ENCODE data around the gene TVP23C.
"Not testable (repeated sequence)": the region's sequence is repeated elsewhere in the genome, so short reads cannot be mapped to it uniquely, and the experiment has no call there.

TVP23C gene

DNA sequence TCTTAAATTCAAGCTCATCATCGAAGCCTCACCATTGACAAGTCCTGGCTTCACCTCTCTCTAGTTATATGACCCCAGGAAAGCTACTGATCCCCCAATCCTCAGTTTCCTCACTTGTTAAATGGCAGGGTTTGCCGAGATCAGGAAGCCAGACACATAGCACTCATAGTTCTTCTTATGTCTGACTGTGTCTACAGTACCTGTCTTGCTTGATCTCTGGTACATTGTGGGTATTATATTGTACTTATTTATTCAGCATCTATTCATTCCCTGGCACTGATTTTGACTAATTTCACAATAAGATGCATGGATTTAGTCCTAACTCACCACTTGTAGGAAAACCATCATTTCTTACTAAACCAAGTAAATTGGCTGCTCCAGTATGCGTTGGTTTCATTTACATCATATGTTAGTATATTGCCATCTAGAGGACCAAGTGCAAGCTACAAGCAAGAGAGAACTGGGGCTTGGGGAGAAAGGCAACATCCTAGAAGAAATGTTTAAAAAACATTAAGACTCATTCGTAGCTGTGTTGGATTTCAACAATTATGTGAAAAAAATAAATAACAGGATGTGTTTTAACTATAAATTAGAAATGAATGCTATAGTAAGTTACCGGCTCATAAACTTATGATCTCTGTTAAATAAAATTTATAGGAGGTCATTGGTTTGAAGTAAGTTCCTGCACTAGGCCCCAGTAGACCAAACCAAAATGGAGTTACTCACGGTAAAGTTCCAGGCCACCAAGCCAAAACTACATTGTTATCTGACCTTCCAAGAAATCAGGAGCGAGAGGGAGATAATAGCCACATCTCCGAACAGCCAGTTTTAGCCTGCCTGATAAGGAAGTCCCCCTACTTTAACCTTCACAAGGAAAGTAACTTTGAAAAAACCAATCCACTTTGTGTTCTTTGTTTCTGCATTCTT is 36.7 kb downstream of the TVP23C start:
- TF ChIP-seq, protein P1, sequence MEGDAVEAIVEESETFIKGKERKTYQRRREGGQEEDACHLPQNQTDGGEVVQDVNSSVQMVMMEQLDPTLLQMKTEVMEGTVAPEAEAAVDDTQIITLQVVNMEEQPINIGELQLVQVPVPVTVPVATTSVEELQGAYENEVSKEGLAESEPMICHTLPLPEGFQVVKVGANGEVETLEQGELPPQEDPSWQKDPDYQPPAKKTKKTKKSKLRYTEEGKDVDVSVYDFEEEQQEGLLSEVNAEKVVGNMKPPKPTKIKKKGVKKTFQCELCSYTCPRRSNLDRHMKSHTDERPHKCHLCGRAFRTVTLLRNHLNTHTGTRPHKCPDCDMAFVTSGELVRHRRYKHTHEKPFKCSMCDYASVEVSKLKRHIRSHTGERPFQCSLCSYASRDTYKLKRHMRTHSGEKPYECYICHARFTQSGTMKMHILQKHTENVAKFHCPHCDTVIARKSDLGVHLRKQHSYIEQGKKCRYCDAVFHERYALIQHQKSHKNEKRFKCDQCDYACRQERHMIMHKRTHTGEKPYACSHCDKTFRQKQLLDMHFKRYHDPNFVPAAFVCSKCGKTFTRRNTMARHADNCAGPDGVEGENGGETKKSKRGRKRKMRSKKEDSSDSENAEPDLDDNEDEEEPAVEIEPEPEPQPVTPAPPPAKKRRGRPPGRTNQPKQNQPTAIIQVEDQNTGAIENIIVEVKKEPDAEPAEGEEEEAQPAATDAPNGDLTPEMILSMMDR (IDR thresholded peaks at IDR 0.05; ENCODE audit: poor library complexity, severe bottlenecking) = peak; percentile 60
- not testable (repeated sequence) for DNase-seq (ENCODE audit: low spot score); H3K9me3 ChIP-seq (ENCODE audit: severe bottlenecking); H3K27me3 ChIP-seq (ENCODE audit: insufficient read depth, poor library complexity, severe bottlenecking); H3K4me1 ChIP-seq (ENCODE audit: insufficient read depth, poor library complexity, severe bottlenecking); H3K36me3 ChIP-seq (ENCODE audit: low read depth); H3K27ac ChIP-seq (ENCODE audit: poor library complexity, severe bottlenecking); H3K4me3 ChIP-seq (ENCODE audit: severe bottlenecking)
- ATAC-seq (ENCODE audit: low read depth) = peak; percentile 57; the same call in 1 of the 3 replicates

DNA sequence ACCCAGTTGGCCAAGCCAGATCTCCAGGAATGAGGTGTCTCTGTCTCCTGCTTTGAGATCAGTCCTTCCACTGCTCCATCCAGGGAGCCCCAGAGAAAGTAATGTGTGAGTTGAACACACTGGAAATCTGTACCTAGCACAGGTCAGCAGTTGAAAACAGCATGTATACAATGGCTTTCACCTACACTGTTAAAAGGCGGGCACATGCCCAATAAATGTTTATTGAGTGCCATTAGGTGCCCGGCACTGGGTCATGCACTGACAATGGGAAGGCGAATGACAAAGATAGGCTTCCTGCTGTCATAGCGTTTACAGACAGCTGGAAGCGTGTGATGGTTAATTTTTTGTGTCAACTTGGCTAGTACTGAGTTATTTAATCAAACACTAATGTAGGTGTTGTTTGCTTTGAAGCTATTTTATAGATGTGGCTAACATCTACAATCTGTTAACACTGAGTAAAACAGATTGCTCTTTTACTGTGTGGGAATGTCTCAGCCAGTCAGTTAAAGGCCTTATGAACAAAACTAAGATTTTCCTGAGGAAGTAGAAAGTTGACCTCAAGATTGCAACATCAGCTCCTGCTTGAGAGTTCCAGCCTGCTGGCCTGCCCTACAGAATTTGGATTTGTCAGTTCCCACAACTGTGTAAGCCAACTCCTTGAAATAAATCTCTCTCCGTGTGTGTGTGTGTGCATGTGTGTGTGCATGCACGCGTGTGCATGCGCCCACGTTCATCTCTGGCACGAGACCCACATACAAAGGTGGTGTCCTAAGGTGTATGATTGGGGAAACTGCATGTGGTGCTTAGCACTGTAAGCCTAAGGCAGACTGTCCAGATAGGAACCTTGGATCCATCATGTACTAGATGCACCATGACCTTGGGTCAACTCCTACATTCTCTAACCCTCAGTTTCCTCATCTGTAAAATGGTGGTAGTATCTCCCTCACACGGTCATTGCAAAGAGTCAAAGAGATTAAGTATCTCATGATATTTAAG is 38.0 kb downstream of the TVP23C start:
- H3K9me3 ChIP-seq (ENCODE audit: severe bottlenecking) = not testable (repeated sequence)

DNA sequence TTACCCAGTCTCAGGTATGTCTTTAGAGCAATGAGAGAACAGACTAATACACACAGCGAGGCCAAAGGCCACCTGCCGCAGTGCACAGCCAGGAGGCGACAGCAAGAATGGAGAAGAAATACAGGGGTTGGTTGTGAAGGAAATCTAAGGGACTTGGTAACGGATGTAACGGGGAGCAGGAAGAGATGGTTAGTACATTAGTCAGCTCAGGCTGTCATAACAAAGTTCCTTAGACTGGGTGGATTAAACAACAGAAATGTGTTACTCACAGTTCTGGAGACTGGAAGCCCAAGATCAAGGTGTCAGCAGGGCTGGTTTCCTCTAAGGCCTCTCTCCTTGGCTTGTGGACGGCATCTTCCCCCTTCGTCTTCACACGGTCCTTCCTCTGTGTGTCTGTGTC is 47.1 kb downstream of the TVP23C start:
- no peaks in the 10 kb centered on the region for H3K9me3 ChIP-seq (ENCODE audit: severe bottlenecking)
- no peak overlapping the region for H3K4me3 ChIP-seq (ENCODE audit: severe bottlenecking)
- no peak overlapping the region for H3K27ac ChIP-seq (ENCODE audit: poor library complexity, severe bottlenecking)
- H3K4me1 ChIP-seq (ENCODE audit: insufficient read depth, poor library complexity, severe bottlenecking) = no peaks in the 10 kb centered on the region
- TF ChIP-seq, protein P1 (IDR thresholded peaks at IDR 0.05; ENCODE audit: poor library complexity, severe bottlenecking) = no peak
- DNase-seq (ENCODE audit: low spot score) (no peak), ATAC-seq (ENCODE audit: low read depth) (peak; percentile 68; the same call in 2 of the 3 replicates)
- H3K36me3 ChIP-seq (ENCODE audit: low read depth) = peaks cover 26% of the 10 kb centered on the region
- no peaks in the 10 kb centered on the region for H3K27me3 ChIP-seq (ENCODE audit: insufficient read depth, poor library complexity, severe bottlenecking)

More for the DNA sequence above, 38.0 kb downstream of the TVP23C start:
- not testable (repeated sequence) for ATAC-seq (ENCODE audit: low read depth); H3K4me3 ChIP-seq (ENCODE audit: severe bottlenecking); H3K4me1 ChIP-seq (ENCODE audit: insufficient read depth, poor library complexity, severe bottlenecking); DNase-seq (ENCODE audit: low spot score); H3K27ac ChIP-seq (ENCODE audit: poor library complexity, severe bottlenecking); H3K27me3 ChIP-seq (ENCODE audit: insufficient read depth, poor library complexity, severe bottlenecking); H3K36me3 ChIP-seq (ENCODE audit: low read depth)

DNA sequence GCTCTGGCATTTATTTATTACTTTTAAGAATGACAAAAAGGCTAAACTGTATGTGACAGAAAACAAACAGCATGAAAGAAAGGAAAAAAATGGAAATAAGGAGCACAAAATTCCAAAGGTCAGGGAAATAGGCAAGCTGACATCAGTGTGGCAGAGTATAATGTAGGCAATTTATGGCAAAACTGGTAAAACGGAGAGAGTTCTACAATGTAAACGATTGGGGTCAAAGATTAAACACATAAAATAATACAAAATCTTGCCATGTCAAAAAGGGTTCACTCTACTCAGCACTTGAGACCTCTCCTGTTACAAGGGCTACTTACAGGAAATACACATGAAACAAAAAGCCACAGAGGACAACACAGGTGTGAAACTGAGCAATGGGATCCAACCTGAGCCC is 48.8 kb downstream of the TVP23C start:
- peaks cover 36% of the 10 kb centered on the region for H3K36me3 ChIP-seq (ENCODE audit: low read depth)
- no peak overlapping the region for H3K27ac ChIP-seq (ENCODE audit: poor library complexity, severe bottlenecking)
- TF ChIP-seq, protein P1 (IDR thresholded peaks at IDR 0.05; ENCODE audit: poor library complexity, severe bottlenecking) = no peak
- ATAC-seq (ENCODE audit: low read depth) (no peak), DNase-seq (ENCODE audit: low spot score) (no peak)
- H3K4me1 ChIP-seq (ENCODE audit: insufficient read depth, poor library complexity, severe bottlenecking) = no peaks in the 10 kb centered on the region
- H3K27me3 ChIP-seq (ENCODE audit: insufficient read depth, poor library complexity, severe bottlenecking) = no peaks in the 10 kb centered on the region
- no peak overlapping the region for H3K4me3 ChIP-seq (ENCODE audit: severe bottlenecking)
- H3K9me3 ChIP-seq (ENCODE audit: severe bottlenecking) = no peaks in the 10 kb centered on the region

DNA sequence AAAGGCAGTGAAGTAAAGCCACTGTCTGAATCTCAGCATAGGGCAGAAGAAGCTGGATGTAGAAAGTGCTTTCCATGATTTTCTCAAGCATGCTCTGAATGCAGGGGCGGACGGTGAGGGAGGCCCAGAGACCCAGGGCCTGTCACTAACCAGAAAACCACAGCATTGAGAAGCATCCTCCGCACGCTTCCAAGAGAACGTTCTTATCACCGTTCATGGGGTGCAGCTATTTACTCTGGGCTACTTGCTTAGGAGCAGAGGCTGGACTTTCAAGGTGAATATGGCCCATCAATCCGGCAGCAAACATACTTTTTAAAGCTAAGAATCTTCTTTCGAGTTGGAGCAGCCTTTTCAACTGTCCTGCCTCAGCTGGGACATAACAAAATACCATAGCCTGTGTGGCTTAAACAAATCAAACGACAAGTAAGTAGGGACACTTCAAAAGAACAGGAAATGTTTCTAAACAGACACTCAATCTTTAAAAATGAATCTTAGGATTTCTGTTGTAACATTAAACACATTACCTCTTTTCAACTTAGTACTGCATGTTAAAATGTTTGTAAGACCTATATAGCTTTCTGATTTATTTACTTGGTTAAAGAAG is 49.3 kb downstream of the TVP23C start:
- peaks cover 36% of the 10 kb centered on the region for H3K36me3 ChIP-seq (ENCODE audit: low read depth)

More for the DNA sequence above, 49.3 kb downstream of the TVP23C start:
- Histone ChIP-seq H3K27ac (ENCODE audit: poor library complexity, severe bottlenecking) (no peak overlapping the region), H3K4me1 (ENCODE audit: insufficient read depth, poor library complexity, severe bottlenecking) (no peaks in the 10 kb centered on the region), H3K27me3 (ENCODE audit: insufficient read depth, poor library complexity, severe bottlenecking) (no peaks in the 10 kb centered on the region), H3K9me3 (ENCODE audit: severe bottlenecking) (no peaks in the 10 kb centered on the region), H3K4me3 (ENCODE audit: severe bottlenecking) (no peak overlapping the region)
- no peak for ATAC-seq (ENCODE audit: low read depth)
- TF ChIP-seq, protein P1 (IDR thresholded peaks at IDR 0.05; ENCODE audit: poor library complexity, severe bottlenecking) = no peak
- DNase-seq (ENCODE audit: low spot score) = no peak

Data from RWPE2 (cell line).